Panc1 (cell line): ENCODE data around the gene CEBPZ. TPM values are rescaled to one million over a fixed set of nuclear protein-coding genes. Genes with fewer than 3 reads are reported as not detected.

Experiments used
- ATAC-seq: fragments of 200-7000 bp; cut with Tn5 transposase; 2 replicates; pipeline ENCODE4 v1.9.1; 2020; ENCODE audit warnings: mild to moderate bottlenecking, moderate library complexity
- BruUV-seq: library from RNA; stranded (reverse); fragments of 400-500 nt; replicated peaks from 2 replicates; lab custom pipeline; 2021; lab: Mats Ljungman, UMichigan
- CTCF ChIA-PET: fragments of 300-600 bp; sonication (Branson Sonifier 250); formaldehyde crosslinking; loops from one replicate; lab custom pipeline; 2022; ENCODE audit warnings: antibody characterized with exemption; lab: Charles Lee
- POLR2A ChIA-PET: fragments of 300-600 bp; sonication (Branson Sonifier 250); formaldehyde crosslinking; loops from one replicate; lab custom pipeline; 2022; ENCODE audit warnings: antibody characterized with exemption; lab: Charles Lee
- DNase-seq: peaks from one replicate; pipeline ENCODE4 v3.0.0-alpha.2; 2010; ENCODE audit warnings: low read depth, low spot score
- H3K27ac ChIP-seq: 2 replicates; pipeline ENCODE4 v1.5.1; 2011; ENCODE audit warnings: mild to moderate bottlenecking, low read length, inconsistent platforms
- H3K27me3 ChIP-seq: fragments of 200-500 bp; sonication (Bioruptor generic); 2 replicates; pipeline ENCODE4 v1.6.0; 2014; ENCODE audit warnings: low read length, inconsistent platforms; ENCODE audit not compliant: control insufficient read depth, insufficient read depth
- H3K36me3 ChIP-seq: fragments of 200-500 bp; sonication (Bioruptor generic); 2 replicates; pipeline ENCODE4 v1.5.1; 2014; ENCODE audit warnings: inconsistent platforms, mild to moderate bottlenecking, low read length, moderate library complexity; ENCODE audit not compliant: control insufficient read depth, insufficient read depth
- H3K4me1 ChIP-seq: 2 replicates; pipeline ENCODE4 v1.5.1; 2011; ENCODE audit warnings: inconsistent platforms, mild to moderate bottlenecking, low read length, moderate library complexity; ENCODE audit not compliant: control insufficient read depth, insufficient read depth
- H3K4me3 ChIP-seq, 2 experiments: 2 replicates each; pipeline ENCODE4 v1.5.1; 2011 to 2012; ENCODE audit warnings: low read depth in 2 of 2, low read length in 2 of 2, mild to moderate bottlenecking in 2 of 2, inconsistent platforms in 1 of 2, moderate library complexity in 1 of 2
- H3K9me3 ChIP-seq: fragments of 200-500 bp; sonication (Bioruptor generic); 2 replicates; pipeline ENCODE4 v1.5.1; 2014; ENCODE audit warnings: low read depth, mild to moderate bottlenecking, inconsistent platforms, low read length, moderate library complexity; ENCODE audit not compliant: control insufficient read depth, insufficient read depth
- CTCF ChIP-seq: fragments of 450-650 bp; IDR thresholded peaks from 2 replicates; pipeline ENCODE4 v1.5.1; 2017; ENCODE audit warnings: mild to moderate bottlenecking
- POLR2AphosphoS5 ChIP-seq: IDR thresholded peaks from 2 replicates; pipeline ENCODE4 v1.6.1; 2012; ENCODE audit warnings: mild to moderate bottlenecking, low read depth, low read length, moderate library complexity
- REST ChIP-seq, 2 experiments: IDR thresholded peaks; 2 replicates each; pipeline ENCODE4 v1.6.1; 2011 to 2012; ENCODE audit warnings: low read depth in 2 of 2, control low read depth in 1 of 2, low read length in 1 of 2, mild to moderate bottlenecking in 1 of 2, moderate library complexity in 1 of 2; ENCODE audit not compliant: insufficient read depth in 1 of 2
- SIN3A ChIP-seq: IDR thresholded peaks from 2 replicates; pipeline ENCODE4 v1.6.1; 2012; ENCODE audit warnings: low read depth, mild to moderate bottlenecking, low read length, moderate library complexity, borderline replicate concordance; ENCODE audit not compliant: insufficient read depth
- TCF7L2 ChIP-seq: IDR thresholded peaks from 2 replicates; pipeline ENCODE4 v1.6.1; 2011; ENCODE audit warnings: mild to moderate bottlenecking, low read depth, low read length, inconsistent platforms
- in situ Hi-C: cut with HindIII; loops from 2 replicates; pipeline ENCODE4 v1.10.0; 2016; ENCODE audit warnings: low sequenced_read_pairs, low pct_unique_long_range_greater_than_20kb
- intact Hi-C: fragments of 100-400 bp; cut with micrococcal nuclease; formaldehyde crosslinking; loops from one replicate; pipeline ENCODE4 v1.10.0; 2022; ENCODE audit not compliant: unreplicated experiment
- total RNA-seq: library from RNA; stranded (reverse); gene quantifications from one replicate; pipeline ENCODE4 v1.2.1, GENCODE V29; 2021; ENCODE audit not compliant: unreplicated experiment

The CEBPZ gene
- total RNA-seq, 1 experiment from 2014 or later = 63.8 TPM

- intact Hi-C loops (no loop called here), in situ Hi-C loops (no loop called here)
- CTCF ChIA-PET = no interaction called here
- H3K4me3 ChIP-seq = no peak overlapping the region
- H3K4me1 ChIP-seq = no peaks in the 10 kb centered on the region
- no peaks in the 10 kb centered on the region for H3K9me3 ChIP-seq
- peaks cover 47% of the 10 kb centered on the region for H3K36me3 ChIP-seq
- no peak overlapping the region for H3K27ac ChIP-seq
- DNase-seq = no peak
- no peaks in the 10 kb centered on the region for H3K27me3 ChIP-seq
- no peak for ATAC-seq
- no TSS peak for BruUV-seq
- TF ChIP-seq CTCF (no peak), TCF7L2 (no peak), POLR2AphosphoS5 (no peak), REST (IDR thresholded peaks at IDR 0.05; ENCODE audit: insufficient read depth in 1 of 2, low read depth in 2 of 2, low read length in 1 of 2) (no peak), SIN3A (no peak)
- POLR2A ChIA-PET = no interaction called here
Observed at GRCh38 chr2:37244017-37244416, 12.6 kb upstream of the CEBPZ start.

- POLR2A ChIA-PET = no interaction called here
- no peaks in the 10 kb centered on the region for H3K9me3 ChIP-seq
- in situ Hi-C loops = no loop called here
- CTCF ChIA-PET = no interaction called here
- no peak overlapping the region for H3K27ac ChIP-seq
- H3K4me1 ChIP-seq = no peaks in the 10 kb centered on the region
- H3K36me3 ChIP-seq = peaks cover 47% of the 10 kb centered on the region
- BruUV-seq = no TSS peak
- intact Hi-C loops = no loop called here
- ATAC-seq (no peak), DNase-seq (no peak)
- H3K4me3 ChIP-seq = no peak overlapping the region
- no peaks in the 10 kb centered on the region for H3K27me3 ChIP-seq
- TF ChIP-seq SIN3A (no peak), CTCF (no peak), REST (IDR thresholded peaks at IDR 0.05; ENCODE audit: insufficient read depth in 1 of 2, low read depth in 2 of 2, low read length in 1 of 2) (no peak), TCF7L2 (no peak), POLR2AphosphoS5 (no peak)
Observed at GRCh38 chr2:37243435-37243834, 12.0 kb upstream of the CEBPZ start.
